ENCODE data around the gene GALNT8. TPM values are rescaled to one million over a fixed set of nuclear protein-coding genes. Genes with fewer than 3 reads are reported as not detected.

Gene GALNT8
- total RNA-seq, 1 experiment from 2014 or later: 8.8 TPM

DNA sequence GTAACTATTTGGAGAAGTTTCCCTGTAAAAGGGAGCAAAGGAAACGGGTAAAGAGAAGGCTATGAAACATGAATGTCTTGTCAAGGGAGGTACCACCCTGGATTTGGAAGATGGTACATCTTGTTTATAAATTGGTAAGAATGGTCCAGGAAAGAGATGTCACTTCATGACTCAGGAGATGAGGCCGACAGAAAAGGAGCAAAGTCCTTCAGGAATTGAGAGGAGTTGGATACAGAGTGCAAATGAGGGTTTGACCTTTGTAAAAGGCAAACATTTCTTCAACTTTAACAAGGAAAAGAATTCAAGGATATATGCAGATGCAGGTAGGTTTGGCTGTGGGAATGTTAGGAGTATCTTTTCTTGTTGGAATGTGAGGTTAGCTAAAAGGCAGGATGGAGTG is 40.5 kb upstream of the GALNT8 start:
- ChIA-PET POLR2A (no interaction called here), CTCF (interaction anchor here (1.0 kb wide), 1 partner anchor 78 kb away, joined by 6 read pairs; no protein-coding TSS in a partner anchor)
- peaks cover 31% of the 10 kb centered on the region for H3K36me3 Mint-ChIP-seq
- TF ChIP-seq, protein P1, sequence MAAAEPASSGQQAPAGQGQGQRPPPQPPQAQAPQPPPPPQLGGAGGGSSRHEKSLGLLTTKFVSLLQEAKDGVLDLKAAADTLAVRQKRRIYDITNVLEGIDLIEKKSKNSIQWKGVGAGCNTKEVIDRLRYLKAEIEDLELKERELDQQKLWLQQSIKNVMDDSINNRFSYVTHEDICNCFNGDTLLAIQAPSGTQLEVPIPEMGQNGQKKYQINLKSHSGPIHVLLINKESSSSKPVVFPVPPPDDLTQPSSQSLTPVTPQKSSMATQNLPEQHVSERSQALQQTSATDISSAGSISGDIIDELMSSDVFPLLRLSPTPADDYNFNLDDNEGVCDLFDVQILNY (CRISPR knock-in tag; IDR thresholded peaks at IDR 0.05): no peak
- TF ChIP-seq, protein P2, sequence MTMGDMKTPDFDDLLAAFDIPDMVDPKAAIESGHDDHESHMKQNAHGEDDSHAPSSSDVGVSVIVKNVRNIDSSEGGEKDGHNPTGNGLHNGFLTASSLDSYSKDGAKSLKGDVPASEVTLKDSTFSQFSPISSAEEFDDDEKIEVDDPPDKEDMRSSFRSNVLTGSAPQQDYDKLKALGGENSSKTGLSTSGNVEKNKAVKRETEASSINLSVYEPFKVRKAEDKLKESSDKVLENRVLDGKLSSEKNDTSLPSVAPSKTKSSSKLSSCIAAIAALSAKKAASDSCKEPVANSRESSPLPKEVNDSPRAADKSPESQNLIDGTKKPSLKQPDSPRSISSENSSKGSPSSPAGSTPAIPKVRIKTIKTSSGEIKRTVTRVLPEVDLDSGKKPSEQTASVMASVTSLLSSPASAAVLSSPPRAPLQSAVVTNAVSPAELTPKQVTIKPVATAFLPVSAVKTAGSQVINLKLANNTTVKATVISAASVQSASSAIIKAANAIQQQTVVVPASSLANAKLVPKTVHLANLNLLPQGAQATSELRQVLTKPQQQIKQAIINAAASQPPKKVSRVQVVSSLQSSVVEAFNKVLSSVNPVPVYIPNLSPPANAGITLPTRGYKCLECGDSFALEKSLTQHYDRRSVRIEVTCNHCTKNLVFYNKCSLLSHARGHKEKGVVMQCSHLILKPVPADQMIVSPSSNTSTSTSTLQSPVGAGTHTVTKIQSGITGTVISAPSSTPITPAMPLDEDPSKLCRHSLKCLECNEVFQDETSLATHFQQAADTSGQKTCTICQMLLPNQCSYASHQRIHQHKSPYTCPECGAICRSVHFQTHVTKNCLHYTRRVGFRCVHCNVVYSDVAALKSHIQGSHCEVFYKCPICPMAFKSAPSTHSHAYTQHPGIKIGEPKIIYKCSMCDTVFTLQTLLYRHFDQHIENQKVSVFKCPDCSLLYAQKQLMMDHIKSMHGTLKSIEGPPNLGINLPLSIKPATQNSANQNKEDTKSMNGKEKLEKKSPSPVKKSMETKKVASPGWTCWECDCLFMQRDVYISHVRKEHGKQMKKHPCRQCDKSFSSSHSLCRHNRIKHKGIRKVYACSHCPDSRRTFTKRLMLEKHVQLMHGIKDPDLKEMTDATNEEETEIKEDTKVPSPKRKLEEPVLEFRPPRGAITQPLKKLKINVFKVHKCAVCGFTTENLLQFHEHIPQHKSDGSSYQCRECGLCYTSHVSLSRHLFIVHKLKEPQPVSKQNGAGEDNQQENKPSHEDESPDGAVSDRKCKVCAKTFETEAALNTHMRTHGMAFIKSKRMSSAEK (CRISPR knock-in tag; IDR thresholded peaks at IDR 0.05; ENCODE audit: borderline replicate concordance): no peak
- TF ChIP-seq, protein P3, sequence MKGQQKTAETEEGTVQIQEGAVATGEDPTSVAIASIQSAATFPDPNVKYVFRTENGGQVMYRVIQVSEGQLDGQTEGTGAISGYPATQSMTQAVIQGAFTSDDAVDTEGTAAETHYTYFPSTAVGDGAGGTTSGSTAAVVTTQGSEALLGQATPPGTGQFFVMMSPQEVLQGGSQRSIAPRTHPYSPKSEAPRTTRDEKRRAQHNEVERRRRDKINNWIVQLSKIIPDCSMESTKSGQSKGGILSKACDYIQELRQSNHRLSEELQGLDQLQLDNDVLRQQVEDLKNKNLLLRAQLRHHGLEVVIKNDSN (CRISPR knock-in tag; IDR thresholded peaks at IDR 0.05): no peak
- TF ChIP-seq, protein P4, sequence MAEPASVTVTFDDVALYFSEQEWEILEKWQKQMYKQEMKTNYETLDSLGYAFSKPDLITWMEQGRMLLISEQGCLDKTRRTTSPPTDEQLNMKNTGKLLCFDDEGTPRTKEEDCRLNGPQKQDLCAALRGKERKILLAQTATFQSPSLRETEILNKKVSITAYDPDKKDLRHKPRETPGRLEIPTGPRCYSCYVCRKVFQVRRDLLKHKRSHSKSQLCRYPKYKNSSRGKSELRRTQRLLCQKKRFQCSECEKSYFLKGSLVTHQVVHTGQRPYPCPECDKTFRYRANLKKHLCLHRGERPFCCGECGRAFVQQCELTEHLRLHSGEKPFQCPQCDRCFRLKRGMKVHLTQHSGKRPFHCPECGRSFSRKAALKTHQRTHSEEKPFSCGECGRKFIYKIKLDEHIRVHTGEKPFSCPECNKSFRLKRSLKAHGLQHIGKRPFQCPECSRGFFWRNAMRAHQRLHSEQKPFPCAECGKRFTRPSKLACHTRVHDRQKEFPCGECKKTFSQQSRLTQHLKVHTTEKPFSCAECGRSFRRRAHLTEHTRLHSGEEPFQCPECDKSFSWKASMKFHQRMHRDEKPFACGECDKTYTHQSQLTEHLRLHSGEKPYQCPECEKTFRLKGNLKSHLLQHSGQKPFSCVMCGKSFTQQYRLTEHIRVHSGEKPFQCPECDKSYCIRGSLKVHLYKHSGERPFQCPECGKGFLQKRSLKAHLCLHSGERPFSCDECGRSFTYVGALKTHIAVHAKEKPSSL (CRISPR knock-in tag; conservative IDR thresholded peaks at IDR 0.05): no peak
- TF ChIP-seq FOXJ3 (CRISPR knock-in tag; IDR thresholded peaks at IDR 0.05; ENCODE audit: borderline replicate concordance) (no peak), GTF2I (CRISPR knock-in tag; conservative IDR thresholded peaks at IDR 0.05) (no peak), ZNF138 (CRISPR knock-in tag; conservative IDR thresholded peaks at IDR 0.05) (no peak), CREM (CRISPR knock-in tag; IDR thresholded peaks at IDR 0.05) (no peak), ZBTB21 (CRISPR knock-in tag; IDR thresholded peaks at IDR 0.05; ENCODE audit: borderline replicate concordance) (no peak), ZNF232 (CRISPR knock-in tag; IDR thresholded peaks at IDR 0.05) (no peak)
- TF ChIP-seq, protein P5, sequence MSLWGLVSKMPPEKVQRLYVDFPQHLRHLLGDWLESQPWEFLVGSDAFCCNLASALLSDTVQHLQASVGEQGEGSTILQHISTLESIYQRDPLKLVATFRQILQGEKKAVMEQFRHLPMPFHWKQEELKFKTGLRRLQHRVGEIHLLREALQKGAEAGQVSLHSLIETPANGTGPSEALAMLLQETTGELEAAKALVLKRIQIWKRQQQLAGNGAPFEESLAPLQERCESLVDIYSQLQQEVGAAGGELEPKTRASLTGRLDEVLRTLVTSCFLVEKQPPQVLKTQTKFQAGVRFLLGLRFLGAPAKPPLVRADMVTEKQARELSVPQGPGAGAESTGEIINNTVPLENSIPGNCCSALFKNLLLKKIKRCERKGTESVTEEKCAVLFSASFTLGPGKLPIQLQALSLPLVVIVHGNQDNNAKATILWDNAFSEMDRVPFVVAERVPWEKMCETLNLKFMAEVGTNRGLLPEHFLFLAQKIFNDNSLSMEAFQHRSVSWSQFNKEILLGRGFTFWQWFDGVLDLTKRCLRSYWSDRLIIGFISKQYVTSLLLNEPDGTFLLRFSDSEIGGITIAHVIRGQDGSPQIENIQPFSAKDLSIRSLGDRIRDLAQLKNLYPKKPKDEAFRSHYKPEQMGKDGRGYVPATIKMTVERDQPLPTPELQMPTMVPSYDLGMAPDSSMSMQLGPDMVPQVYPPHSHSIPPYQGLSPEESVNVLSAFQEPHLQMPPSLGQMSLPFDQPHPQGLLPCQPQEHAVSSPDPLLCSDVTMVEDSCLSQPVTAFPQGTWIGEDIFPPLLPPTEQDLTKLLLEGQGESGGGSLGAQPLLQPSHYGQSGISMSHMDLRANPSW (CRISPR knock-in tag; conservative IDR thresholded peaks at IDR 0.05; ENCODE audit: low read depth): no peak
- TF ChIP-seq, protein P6, sequence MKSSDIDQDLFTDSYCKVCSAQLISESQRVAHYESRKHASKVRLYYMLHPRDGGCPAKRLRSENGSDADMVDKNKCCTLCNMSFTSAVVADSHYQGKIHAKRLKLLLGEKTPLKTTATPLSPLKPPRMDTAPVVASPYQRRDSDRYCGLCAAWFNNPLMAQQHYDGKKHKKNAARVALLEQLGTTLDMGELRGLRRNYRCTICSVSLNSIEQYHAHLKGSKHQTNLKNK (CRISPR knock-in tag; IDR thresholded peaks at IDR 0.05): no peak
- TF ChIP-seq, protein P7, sequence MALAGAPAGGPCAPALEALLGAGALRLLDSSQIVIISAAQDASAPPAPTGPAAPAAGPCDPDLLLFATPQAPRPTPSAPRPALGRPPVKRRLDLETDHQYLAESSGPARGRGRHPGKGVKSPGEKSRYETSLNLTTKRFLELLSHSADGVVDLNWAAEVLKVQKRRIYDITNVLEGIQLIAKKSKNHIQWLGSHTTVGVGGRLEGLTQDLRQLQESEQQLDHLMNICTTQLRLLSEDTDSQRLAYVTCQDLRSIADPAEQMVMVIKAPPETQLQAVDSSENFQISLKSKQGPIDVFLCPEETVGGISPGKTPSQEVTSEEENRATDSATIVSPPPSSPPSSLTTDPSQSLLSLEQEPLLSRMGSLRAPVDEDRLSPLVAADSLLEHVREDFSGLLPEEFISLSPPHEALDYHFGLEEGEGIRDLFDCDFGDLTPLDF (CRISPR knock-in tag; IDR thresholded peaks at IDR 0.05): no peak
- H3K27me3 Mint-ChIP-seq (ENCODE audit: low read depth): no peaks in the 10 kb centered on the region
- no peak overlapping the region for H3K27ac Mint-ChIP-seq
- H3K4me1 Mint-ChIP-seq: no peaks in the 10 kb centered on the region
- H3K9me3 Mint-ChIP-seq: peaks cover 24% of the 10 kb centered on the region
- DNase-seq (ENCODE audit: low spot score) (no peak), ATAC-seq (no peak)
- no peak overlapping the region for H3K4me3 Mint-ChIP-seq
